ENCODE results near the gene IQCF6. TPM values are rescaled to one million over a fixed set of nuclear protein-coding genes. Genes with fewer than 3 reads are reported as not detected.
"Not testable (repeated sequence)": the region's sequence is repeated elsewhere in the genome, so short reads cannot be mapped to it uniquely, and the experiment has no call there.

IQCF6 gene
- polyA plus RNA-seq, 3 donors = not detected

DNA sequence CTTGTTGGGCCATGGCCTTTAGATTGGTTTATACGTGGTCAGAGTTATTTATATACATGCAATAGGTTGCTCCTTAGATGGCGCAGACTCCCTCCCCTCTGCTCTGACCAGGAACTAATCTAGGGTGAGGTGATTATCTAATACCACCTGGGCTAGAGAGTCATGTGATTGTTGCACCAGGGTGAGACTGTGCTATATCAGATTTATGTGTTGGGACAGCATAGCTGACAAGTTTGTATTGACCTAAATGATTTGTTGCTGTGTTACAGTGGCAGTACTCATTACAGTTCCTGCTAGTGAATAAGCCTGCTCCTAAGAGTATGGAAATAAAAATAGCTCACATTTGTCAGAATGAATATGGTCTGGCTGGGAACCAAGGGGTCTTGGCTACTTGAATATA, 7.2 kb upstream of the IQCF6 start:
- DNase-seq (ENCODE audit: extremely low read depth in 1 of 11, low read depth in 9 of 11, low spot score in 4 of 11) = no peak

- DNase-seq (ENCODE audit: extremely low read depth in 1 of 11, low read depth in 9 of 11, low spot score in 4 of 11) = no peak
Measured at GRCh38 chr3:51778554-51778953, 483 bp downstream of the IQCF6 start.

- no peak for DNase-seq (ENCODE audit: extremely low read depth in 1 of 11, low read depth in 9 of 11, low spot score in 4 of 11)
Measured at GRCh38 chr3:51777985-51778384, 1.1 kb downstream of the IQCF6 start.

DNA sequence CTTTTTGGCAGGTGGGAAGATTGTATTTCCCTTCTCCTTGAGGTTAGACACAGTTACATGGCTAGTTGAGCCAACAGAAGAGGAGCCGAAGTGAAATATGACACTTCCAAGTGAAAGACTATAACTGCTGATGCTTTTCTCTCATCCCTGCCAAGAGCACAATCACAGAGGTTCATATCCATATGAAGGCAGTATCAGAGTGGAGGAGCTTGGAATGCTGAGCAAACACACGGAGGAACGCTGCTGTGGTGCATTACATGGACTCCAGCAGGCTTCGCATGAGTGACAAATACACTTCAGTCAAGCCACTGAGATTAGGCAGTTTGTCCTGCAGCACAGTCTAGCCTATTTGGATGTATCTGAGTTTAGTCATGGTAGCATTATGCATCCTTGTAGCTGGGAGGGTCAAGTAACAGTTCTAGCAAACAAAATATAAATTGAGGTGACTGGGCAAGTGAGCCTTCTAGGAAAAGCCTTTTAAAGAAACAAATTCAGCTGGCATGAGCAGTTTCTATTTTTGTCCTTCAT, 5.4 kb downstream of the IQCF6 start:
- DNase-seq (ENCODE audit: extremely low read depth in 1 of 11, low read depth in 9 of 11, low spot score in 4 of 11) = no peak

- no peak for DNase-seq (ENCODE audit: extremely low read depth in 1 of 11, low read depth in 9 of 11, low spot score in 4 of 11)
Measured at GRCh38 chr3:51759203-51759602, 19.8 kb downstream of the IQCF6 start.

DNA sequence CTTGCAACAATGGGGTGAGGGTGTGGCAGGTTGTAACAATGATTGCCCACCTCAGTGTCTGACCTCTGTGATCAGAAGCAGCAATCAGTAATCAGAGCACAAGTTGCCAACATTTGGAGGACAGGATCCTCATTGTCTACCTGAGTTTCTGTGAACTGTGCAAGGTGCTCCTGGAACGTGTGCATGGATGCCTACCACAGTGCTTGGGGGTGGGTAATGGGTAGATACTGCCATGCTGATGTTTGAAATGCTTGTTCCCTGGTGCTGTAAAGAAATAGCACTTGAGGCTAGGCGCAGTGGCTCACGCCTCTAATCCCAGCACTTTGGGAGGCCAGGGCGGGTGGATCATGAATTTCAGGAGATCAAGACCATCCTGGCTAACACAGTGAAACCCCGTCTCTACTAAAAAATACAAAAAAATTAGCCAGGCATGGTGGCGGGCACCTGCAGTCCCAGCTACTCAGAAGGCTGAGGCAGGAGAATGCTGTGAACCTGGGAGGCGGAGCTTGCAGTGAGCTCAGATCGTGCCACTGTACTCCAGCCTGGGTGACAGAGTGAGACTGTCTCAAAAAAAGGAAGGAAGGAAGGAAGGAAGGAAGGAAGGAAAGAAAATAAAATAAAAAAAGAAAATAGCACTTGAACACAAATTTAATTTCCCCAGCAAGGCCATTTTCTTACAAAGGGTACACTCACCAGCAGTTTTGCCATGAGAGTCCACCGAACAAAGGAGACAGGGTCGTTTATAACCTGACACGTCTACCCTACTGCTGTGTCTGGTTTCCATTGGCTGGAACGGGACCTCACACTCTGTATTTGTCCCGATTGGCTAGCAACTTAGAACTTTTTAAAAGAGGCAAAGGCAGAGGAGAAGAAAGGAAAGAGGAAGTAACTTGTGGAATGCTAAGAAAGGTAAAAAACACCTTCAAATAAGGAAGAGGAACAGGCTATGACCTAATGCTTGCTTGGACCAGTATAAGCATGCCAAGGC, 25.0 kb downstream of the IQCF6 start:
- not testable (repeated sequence) for DNase-seq (ENCODE audit: extremely low read depth in 1 of 11, low read depth in 9 of 11, low spot score in 4 of 11)

GRCh38 chr3:51751287-51751686, 27.8 kb downstream of the IQCF6 start:
- no peak for DNase-seq (ENCODE audit: extremely low read depth in 1 of 11, low read depth in 9 of 11, low spot score in 4 of 11)

DNA sequence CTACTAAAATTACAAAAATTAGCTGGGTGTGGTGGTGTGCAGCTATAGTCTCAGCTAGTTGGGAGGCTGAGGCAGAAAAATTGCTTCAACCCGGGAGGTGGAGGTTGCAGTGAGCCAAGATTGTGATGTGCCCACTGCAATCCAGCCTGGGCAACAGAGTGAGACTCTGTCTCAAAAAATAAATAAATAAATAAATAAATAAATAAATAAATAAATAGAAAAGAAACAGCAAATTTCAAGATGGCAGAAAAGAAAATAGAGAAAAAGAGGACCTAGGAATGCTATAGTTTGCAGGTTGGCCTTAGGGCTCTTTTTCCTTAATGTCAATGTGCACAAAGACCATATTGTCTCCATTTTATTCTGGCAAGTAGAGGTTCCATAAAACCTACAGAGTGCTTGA, 28.2 kb downstream of the IQCF6 start:
- DNase-seq (ENCODE audit: extremely low read depth in 1 of 11, low read depth in 9 of 11, low spot score in 4 of 11) = no peak

DNA sequence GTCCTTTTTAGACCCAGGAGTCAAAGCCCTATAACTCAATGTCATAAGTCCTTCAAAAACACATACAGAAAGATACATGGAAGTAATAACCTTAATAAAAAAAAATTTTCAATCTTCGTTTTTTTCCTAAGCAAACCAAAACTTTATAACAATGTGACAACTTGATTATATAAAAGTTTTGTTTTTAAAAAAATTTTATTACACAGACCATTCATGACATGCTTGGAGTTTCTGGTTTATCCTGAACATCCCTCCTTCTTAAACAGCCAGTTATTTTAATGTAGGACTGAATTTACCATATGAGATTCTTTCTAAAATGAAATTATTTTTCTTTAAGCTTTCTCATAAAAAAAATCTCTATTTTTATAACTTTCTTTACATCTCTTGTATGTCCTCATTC, 30.7 kb downstream of the IQCF6 start:
- no peak for DNase-seq (ENCODE audit: extremely low read depth in 1 of 11, low read depth in 9 of 11, low spot score in 4 of 11)

- no peak for DNase-seq (ENCODE audit: extremely low read depth in 1 of 11, low read depth in 9 of 11, low spot score in 4 of 11)
Measured at GRCh38 chr3:51747840-51748239, 31.2 kb downstream of the IQCF6 start.

DNA sequence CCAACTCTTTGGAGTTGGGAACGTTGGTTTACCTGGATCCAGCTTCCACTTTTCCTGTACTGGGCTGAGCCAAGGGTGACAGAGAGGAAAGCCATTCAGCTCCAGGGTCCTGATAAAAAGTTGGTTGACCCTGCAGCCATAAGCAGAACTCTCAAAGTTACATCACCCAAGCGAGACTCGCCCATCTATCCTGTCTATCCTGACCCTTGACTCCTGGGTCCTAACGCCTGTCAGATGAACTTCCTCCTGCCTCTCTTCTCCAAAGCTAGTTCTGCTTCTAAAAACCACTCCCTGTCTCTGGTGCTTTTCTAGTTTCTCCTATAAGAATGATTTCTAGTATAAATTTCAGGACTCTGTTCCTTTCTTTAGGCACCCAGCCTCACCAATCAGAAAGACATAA, 36.1 kb downstream of the IQCF6 start:
- DNase-seq (ENCODE audit: extremely low read depth in 1 of 11, low read depth in 9 of 11, low spot score in 4 of 11) = not testable (repeated sequence)

GRCh38 chr3:51742320-51742719, 36.7 kb downstream of the IQCF6 start:
- DNase-seq (ENCODE audit: extremely low read depth in 1 of 11, low read depth in 9 of 11, low spot score in 4 of 11) = not testable (repeated sequence)

DNA sequence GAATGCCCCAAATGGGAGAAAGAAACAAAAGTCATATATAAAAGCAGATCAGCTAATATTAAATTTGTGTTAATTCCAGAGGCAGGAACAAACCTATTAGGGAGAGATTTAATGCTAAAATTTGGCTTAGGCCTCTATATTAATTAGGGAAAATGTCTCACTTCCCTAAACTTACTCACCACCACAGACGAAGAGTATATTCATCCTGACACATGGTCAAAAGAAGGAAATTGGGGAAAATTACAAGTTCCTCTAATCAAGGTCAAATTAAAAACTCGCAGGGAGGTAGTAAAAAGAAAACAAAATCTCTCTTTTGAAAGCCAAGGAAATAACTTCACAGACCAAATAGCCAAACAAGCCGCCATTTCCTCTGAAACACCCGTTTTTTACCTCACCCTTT, 39.9 kb downstream of the IQCF6 start:
- no peak for DNase-seq (ENCODE audit: extremely low read depth in 1 of 11, low read depth in 9 of 11, low spot score in 4 of 11)

DNA sequence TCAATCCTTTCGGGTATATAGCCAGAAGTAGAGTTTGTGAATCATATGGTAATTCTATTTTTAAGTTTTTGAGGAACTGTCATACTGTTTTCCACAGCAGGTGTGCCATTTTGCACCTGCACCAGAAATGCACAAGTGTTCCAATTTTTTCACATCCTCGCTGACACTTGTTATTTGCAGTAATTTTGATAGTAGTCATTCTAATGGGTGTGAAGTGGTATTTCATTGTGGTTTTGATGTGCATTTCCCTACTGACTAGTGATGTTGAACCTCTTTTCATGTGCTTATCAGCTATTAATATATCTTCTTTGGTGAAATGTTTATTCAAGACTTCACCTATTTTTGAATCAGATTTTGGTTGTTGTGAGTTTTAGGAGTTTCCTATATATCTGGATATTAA, 43.1 kb downstream of the IQCF6 start:
- no peak for DNase-seq (ENCODE audit: extremely low read depth in 1 of 11, low read depth in 9 of 11, low spot score in 4 of 11)

DNA sequence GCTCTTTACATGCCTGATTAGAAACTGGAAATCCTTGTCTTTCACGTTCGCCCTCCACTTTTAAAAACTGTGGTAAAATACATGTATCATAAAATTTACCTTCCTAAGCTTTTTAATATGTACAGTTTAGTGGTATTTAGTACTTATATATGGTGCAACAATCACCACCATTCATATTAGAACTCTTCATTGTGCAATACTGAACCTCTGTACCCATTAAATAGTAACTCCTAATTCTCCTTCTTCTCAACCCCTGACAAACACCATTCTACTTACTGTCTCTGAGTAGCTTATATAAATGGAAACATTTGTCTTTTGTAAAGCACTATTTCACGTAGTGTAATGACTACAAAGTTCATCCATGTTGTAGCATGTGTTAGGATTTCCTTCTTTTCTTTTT, 44.0 kb downstream of the IQCF6 start:
- no peak for DNase-seq (ENCODE audit: extremely low read depth in 1 of 11, low read depth in 9 of 11, low spot score in 4 of 11)

DNA sequence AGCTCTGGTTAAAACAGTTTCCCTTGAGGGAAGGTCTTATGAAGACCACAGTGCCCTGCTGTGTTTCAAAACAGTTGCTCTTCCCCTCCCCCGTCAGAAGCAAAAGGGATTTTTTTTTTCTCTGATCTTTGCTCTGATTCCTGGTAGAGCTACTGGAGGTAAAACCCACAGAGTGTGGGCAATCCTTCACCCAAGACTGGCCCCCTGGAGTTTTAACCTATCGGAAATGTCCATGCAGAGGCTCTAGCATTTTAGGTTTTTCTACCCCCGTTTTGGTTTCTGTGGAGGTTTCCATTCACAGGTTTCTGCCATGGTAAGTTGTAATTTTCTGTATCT, 44.5 kb downstream of the IQCF6 start:
- DNase-seq (ENCODE audit: extremely low read depth in 1 of 11, low read depth in 9 of 11, low spot score in 4 of 11) = no peak

DNA sequence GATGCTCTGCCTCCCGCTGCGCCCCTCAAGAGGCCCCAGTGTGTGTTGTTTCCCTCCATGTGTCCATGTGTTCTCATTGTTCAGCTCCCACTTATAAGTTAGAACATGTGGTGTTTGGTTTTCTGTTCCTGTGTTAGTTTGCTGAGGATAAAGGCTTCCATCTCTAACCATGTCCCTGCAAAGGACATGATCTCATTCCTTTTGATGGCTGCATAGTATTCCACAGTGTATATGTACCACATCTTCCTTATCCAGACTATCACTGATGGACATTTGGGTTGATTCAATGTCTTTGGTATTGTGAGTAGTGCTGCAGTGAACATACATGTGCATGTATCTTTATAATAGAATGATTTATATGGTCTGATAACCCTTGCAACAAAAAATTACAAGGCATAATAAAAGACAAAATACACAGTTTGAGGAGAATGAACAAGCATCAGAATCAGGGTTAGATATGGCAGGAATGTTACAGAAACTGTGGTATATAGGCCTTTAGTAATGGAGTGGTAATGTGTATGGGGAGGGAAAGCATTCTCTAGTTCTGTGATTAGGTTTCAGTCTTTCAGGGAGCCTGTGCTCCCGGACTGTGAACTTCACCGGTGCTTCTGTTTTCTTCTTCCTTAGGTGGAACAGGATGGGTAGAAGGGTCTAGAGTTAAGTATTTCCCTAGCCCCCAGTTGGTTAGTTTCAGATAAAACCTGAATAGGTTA, 45.0 kb downstream of the IQCF6 start:
- DNase-seq (ENCODE audit: extremely low read depth in 1 of 11, low read depth in 9 of 11, low spot score in 4 of 11) = no peak

DNA sequence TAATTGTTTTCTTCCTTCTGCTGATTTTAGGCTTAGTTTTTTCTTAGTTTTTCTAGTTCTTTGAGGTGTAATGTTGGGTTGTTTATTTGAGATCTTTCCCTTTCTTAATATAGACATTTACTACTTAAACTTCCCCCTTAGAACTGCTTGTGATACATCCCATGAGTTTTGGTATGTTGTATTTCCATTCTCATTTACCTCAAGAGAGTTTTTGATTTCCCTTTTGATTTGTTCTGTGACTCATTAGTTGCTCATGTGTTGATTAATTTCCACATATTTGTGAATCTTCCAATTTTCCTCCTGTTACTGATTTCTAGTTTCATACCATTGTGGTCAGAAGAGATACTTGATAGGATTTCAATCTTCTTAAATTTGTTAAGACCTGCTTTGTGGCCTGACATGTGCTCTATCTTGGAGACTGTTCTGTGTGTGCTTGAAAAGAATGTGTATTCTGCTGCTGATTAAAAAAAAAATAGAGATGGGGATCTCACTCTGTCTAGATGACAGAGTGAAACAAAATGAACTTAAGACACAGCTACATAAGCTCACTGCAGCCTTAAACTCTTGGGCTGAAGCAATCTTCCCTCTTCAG, 49.9 kb downstream of the IQCF6 start:
- no peak for DNase-seq (ENCODE audit: extremely low read depth in 1 of 11, low read depth in 9 of 11, low spot score in 4 of 11)

All from renal cortex interstitium (tissue), 11 donors.